NCI-H1092 treated with DMSO at 0.1 percent for 48 hours (cell line): Measurements from ENCODE around the gene RNF150.
A peak's percentile ranks its signal among the peaks of the same experiment; 100 is the strongest.

Experiments
- DNase-seq: peaks from one replicate; lab custom pipeline; 2025; lab: John Stamatoyannopoulos, UW

Gene RNF150

DNA sequence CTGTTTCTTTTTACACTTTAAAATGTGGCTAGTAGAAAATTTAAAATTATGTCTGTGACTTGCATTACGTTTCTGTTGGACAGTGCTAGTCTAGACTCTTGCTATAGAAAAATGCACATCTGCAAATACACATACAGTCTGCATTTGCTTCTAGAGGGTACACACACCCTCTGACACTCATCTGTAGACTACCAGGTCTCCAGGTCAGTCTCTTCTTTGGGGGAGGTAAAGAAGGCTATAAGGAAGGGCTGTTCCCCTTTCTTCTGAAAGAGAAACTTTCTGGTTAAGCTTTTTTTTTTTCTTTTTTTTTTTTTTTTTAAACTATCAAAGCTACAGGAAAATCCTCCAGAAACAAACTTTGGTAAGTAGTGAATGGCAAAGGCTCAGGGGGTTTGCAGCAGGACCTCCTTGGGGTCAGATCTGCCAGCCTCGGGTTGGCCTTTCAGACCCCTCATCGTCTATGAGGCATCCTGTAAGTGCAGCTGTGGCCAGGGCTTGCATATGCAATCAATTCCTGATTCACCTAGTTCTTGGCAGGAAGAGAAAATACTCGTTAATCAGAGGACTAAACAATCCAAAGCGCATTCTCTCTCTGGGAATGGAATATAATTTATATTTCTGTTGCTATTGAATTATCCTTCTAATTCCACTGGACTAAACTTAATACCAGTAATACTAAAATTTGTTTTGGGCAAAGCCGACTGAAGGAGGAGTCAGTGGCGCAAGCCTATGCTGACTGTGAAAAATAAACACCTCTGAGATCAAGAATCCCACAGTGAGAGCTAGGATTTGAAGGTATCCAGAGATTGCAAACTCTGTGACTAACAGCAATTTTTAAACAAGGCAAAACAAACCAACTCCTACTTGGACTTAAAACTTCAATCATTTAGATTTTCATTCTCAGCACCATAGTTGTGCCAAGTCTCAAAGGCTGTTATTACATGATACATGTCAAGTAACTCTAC is 267.7 kb downstream of the RNF150 start:
- DNase-seq: no peak

- no peak for DNase-seq
Observed at GRCh38 chr4:140863197-140863596, 270.1 kb downstream of the RNF150 start.

- no peak for DNase-seq
Observed at GRCh38 chr4:140862177-140862442, 271.2 kb downstream of the RNF150 start.

DNA sequence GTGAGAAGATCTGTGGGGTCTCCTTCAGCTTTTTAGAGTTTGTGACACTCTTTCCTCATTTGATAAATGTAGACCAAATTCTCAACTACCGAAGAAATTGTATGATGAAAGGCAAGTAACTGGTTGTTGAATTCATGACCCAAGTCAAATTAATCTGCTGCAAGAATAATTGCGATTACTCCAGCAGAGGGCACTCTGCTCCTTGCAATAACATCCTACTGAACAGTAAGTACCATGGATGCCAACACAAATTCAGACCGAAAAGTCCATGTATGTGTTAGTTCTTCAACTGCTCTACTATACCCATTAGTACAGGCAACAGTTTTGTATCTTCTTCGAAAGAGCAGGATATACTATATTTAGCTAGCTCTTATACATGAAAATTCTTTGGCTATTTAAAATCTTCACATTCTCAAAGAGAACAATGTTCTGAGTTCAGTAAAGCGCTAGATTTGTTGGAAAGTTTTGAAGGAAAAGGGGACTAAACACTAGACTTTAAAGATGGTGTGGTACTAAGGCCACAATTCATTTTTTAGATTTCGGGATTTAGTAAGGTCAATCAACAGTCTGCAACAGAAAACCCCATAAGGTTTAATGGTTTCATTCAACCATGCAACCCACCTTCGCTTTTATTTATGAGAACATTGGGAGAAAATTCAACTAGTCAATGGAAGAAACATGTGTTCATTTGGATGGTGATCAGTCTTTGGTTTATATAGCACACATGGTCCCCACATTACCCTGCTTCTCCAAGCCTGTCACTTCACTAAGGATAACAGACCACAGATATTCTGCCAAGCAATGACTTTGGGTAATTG is 271.7 kb downstream of the RNF150 start:
- peak; percentile 61 for DNase-seq

DNA sequence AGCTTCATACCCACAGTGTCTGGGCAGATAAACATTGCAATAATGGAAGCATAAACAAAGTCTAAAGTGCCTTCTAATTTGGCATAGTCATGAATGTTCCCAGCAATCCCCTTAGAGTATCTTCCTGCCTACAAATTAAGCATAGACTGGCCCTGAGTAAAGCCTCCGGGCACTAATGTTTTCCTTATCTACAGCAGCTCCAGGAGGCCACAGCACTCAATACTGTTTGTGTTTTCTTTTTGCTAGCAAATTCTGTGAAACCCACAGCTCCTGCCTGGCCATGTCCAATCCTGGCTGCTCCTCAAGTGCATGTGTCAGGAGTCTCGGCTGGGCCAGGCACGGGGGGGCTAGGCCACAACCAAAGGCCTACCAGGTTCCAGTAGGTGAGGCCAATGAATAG is 274.4 kb downstream of the RNF150 start:
- DNase-seq: no peak

DNA sequence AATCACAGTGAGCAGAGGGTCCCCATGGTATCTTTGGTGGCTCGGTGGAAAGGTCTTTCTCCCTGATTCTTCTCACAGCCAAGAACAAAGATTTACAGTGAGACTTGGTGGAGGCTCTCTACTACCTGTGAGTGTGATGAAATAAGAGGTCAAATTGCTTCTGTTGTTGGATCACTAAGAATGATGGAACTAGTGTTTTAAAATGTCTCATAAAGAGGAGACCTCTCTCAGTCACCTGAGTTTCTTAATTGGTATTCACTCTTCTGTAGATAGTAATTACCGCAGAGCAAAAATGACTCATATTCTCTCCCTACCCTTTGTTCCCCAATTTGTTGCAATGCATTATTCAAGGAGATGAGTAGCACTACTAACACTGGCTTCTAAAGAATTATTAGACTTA is 276.2 kb downstream of the RNF150 start:
- no peak for DNase-seq

DNA sequence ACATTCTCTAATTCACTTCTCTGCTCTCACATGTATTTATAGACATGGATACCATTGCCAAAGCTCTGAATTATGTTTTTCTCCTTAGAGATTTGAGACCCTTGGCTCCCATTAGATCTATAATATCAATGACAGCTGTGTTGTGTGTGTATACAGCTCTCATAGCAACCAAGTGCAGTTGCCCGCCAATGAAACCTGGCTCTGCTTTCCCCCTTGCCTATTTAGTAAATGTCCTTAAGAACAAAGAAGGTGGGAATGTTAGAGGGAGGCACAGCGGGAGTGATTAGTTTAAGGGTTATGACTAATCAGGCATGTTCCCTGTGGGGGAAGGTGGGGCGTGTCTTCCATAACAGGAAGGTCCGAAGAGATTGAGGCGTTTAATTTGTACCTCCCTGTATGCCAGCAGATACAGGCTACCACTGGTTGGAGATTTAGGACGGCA is 276.6 kb downstream of the RNF150 start:
- peak; percentile 72 for DNase-seq

DNA sequence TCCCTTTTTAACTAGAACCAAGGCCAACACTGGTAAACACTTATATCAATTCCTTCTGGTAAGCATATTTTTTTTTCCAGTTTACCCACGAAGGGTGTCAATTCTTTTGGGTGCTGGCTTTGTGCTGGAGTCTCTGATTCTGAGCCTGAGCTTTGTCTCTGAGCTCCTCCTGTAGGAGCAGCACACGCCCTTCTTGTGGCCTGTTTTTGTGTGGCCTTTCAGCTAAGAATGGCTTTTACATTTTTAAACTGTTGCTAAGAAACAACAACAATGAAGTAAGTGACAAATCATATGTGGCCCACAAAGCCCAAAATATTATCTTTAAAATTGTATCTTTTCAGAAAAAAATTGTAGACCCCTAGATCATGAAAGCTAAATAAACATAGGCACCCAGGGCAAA is 279.1 kb downstream of the RNF150 start:
- no peak for DNase-seq

DNA sequence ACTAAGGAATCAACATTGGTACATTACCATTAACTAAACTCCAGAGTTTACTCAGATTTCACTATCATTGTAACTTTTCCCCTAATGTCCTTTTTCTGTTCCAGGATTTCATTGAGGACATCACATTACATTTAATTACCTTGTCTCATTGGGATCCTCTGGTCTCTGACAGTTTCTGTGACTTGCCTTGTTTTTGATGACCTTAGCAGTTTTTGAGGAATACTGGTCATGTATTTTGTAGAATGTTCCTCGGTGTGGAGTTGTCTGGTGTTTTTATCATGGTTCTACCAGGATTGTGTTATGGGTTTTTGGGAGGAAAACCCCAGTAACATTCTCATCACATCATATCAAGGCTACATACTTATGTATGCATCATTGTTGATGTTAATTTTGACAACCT is 281.5 kb downstream of the RNF150 start:
- no peak for DNase-seq

DNA sequence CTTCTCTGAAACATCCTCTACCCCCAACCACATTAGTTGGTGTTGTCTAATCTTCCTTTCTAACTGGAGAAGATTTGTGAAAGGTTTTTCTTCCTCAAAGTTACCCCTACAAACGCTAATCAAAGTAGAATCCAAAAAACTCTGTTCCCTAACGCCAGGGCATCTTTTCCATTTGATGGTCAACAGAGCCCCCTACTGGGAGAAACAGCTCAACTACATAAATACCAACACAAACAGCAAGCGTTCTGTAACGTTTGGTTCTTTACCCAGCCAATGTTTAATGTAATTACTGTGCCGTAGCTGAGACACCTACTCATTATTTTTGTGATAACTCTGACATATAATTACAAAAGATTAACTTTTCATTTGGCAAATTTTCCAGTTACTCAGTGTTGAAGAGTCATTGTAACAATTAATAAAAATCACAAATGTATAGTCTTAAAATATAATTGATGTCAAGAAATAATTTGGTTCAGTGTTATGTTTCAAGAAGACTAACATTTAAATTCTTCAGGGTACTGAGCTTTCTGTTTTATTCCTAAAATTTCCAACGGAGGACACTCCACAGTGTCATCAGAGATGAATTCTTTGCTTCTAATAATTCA is 282.1 kb downstream of the RNF150 start:
- peak; percentile 68 for DNase-seq

DNA sequence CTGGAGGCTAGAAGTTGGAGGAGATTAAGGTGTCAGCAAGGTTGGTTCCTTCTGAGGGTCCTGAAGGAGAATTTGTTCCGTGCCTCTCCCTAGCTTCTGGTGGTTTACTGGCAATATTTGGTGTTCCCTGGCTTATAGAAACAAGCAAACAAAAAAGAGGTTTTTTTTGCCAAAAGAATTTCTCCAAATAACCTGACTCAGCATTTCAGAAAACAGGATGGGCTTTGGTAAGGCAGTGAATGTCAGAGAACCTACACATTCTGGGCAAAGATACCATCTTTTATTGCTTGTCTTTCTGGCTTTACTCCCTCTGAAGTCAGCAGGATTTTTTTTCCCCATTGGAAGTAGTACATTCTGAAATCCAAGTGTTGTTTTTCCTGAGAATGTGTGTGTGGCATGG is 283.7 kb downstream of the RNF150 start:
- no peak for DNase-seq

DNA sequence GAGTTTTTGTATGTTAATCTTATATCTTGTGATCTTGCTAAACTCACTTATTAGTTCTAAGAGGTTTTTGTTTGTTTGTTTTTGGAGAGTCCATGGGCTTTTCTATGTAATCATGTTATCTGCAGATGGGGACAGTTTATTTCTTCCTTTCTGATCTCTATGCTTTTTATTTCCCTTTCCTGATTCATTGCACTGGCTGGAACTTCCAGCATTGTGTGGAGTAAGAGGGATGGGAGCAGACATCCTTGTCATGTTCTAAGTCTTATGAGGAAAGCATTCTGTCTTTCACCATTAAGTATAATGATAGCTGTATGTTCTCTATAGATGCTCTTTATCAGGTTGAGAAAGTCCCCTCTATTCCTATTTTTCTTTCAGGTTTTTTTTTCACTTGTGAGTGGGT is 286.5 kb downstream of the RNF150 start:
- DNase-seq: no peak

GRCh38 chr4:140844061-140844460 is 289.2 kb downstream of the RNF150 start:
- DNase-seq: no peak

GRCh38 chr4:140841186-140841585 is 292.1 kb downstream of the RNF150 start:
- DNase-seq: no peak

GRCh38 chr4:140839888-140840790 is 293.1 kb downstream of the RNF150 start:
- DNase-seq: no peak

- DNase-seq: no peak
Observed at GRCh38 chr4:140839406-140839805, 293.9 kb downstream of the RNF150 start.

DNA sequence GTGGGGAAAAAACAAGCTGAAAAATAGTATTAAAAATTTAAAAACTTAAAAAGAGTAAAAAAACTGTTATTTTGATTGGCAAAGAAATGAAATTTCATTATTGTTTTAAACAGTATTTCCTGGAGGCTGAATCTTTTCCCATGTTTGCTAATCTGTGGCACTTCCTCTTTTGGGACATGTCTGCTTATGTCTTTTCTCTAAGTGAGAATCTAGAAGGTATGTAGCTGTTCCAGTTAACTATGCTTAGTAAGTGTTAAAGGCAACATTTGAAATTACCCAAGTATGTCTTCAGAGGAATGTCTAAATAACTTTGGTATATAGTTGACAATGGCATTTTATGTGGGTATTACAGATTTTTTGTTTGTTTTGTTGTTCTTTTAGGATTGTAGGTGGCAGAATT is 295.5 kb downstream of the RNF150 start:
- no peak for DNase-seq

- no peak for DNase-seq
Observed at GRCh38 chr4:140834839-140835495, 298.3 kb downstream of the RNF150 start.

GRCh38 chr4:140833280-140833679 is 300.0 kb downstream of the RNF150 start:
- no peak for DNase-seq

GRCh38 chr4:140829825-140830224 is 303.4 kb downstream of the RNF150 start:
- no peak for DNase-seq

- DNase-seq: no peak
Observed at GRCh38 chr4:140826701-140827027, 306.6 kb downstream of the RNF150 start.
